ENCODE data around the gene PHKG1.
"Not testable (repeated sequence)": the region's sequence is repeated elsewhere in the genome, so short reads cannot be mapped to it uniquely, and the experiment has no call there.

PHKG1 gene

GRCh38 chr7:56092789-56093531 lies at the start of gene PHKG1:
PHKG1 (minus strand) TSS chr7:56092952; CDS start chr7:56088941, 4,011 bp downstream.
- DNase-seq, result peak; percentile 27

GRCh38 chr7:56131062-56131461 lies 38.3 kb upstream of the PHKG1 start:
- not testable (repeated sequence) for DNase-seq

DNA sequence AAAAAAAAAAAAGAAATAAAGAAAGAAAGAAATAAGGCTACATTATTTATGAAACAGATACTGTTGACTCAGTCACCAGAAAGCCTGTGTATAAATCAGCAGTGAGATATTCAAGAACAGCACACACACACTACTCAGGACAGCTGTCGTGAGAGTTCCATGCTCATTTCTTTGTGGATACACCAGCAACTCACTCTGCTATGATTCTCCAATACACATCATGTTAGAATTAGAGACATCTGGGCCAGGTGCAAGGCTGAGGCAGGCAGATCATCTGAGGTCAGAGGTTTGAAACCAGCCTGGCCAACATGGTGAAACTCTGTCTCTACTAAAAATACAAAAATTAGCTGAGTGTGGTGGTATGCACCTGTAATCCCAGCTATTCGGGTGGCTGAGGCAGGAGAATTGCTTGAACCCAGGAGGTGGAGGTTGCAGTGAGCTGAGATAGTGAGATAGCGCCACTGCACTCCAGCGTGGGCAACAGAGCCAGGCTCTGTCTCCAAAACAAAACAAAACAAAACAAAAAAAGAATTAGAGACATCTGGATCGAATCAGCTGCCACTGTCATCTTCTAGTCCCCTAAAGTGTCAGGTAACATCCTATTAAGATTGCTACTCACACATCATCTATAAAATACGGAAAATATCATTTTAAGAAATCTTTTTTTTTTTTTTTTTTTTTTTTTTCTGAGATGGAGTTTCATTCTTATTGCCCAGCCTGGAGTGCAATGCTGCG lies 34.7 kb upstream of the PHKG1 start:
- DNase-seq, result no peak

- no peak for DNase-seq
Observed at GRCh38 chr7:56125831-56126230, 33.1 kb upstream of the PHKG1 start.

GRCh38 chr7:56124981-56125380 lies 32.2 kb upstream of the PHKG1 start:
- no peak for DNase-seq

DNA sequence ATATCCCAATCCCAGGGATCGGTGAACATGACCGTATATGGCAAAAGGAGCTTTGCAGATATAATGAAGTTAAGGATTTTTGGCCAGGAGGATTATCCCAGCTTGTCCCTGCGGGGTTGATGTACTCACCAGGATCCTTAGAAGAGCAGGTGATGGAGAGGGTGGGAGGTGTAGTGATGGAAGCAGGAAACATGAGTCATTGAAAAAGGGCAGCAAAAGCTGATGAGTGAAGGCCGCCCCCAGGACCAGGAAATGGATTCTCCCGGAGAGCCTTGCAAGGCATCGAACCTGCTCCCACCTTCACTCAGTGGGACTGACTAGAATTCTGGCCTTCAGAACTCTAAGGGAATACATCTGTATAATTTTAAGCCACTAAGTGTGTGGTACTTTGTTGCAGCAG lies 28.7 kb upstream of the PHKG1 start:
- DNase-seq, result no peak

- DNase-seq, result no peak
Observed at GRCh38 chr7:56115852-56116538, 23.2 kb upstream of the PHKG1 start, which contains the start of gene NUPR2. NUPR2 (minus strand) TSS chr7:56116417; CDS start chr7:56116314, 103 bp downstream.

DNA sequence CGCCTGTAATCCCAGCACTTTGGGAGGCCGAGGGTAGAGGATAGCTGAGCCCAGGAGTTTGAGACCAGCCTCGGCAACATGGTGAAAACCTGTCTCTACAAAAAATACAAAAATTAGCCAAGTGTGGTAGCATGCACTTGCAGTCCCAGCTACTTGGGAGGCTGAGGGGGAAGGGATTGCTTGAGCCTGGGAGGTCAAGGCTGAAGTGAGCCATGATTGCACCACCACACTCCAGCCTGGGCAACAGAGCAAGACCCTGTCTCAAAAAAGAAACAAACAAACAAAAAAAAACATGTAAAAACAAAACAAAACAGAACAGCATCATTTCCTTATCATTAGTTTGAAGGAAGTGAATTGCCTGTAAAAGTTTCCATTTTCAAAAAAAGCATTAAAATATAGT lies 19.5 kb upstream of the PHKG1 start:
- not testable (repeated sequence) for DNase-seq

GRCh38 chr7:56110611-56111010 lies 17.9 kb upstream of the PHKG1 start:
- no peak for DNase-seq

DNA sequence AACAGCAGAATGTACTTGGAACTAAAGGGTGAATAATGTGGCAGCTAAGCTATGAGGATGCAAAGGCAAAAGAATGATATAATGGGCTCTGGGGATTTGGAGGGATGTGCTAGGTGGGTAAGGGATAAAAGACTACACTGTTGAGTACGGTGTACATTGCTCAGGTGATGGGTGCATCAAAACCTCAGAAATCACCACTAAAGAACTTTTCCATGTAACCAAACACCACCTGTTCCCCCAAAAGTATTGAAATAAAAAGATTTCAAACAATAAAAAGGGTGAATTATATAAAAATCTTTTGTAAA lies 15.2 kb upstream of the PHKG1 start:
- DNase-seq, result no peak

GRCh38 chr7:56106108-56107073 lies 13.6 kb upstream of the PHKG1 start, which contains the start of gene CHCHD2:
CHCHD2 (minus strand) TSS chr7:56106476; CDS start chr7:56106413, 63 bp downstream.
- peak; percentile 98 for DNase-seq

DNA sequence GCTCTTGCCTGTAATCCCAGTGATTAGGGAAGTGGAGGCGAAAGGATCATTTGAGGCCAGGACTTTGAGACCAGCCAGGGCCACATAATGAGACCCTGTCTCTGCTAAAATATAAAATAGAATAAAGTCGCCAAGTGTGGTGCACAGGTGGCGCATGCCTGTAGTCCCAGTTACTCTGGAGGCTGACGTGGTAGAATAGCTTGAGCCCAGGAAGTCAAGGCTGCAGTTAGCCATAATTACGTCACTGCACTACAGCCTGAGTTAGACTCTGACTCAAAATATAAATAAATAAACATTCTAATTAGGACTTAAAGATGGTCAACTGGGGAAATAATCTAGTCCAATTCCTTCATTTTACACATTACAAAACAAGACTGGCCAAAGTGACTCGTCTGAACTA lies 12.8 kb upstream of the PHKG1 start:
- peak; percentile 59 for DNase-seq

- not testable (repeated sequence) for DNase-seq
Observed at GRCh38 chr7:56104138-56104537, 11.4 kb upstream of the PHKG1 start.

- DNase-seq, result no peak
Observed at GRCh38 chr7:56099653-56100052, 6.9 kb upstream of the PHKG1 start.

DNA sequence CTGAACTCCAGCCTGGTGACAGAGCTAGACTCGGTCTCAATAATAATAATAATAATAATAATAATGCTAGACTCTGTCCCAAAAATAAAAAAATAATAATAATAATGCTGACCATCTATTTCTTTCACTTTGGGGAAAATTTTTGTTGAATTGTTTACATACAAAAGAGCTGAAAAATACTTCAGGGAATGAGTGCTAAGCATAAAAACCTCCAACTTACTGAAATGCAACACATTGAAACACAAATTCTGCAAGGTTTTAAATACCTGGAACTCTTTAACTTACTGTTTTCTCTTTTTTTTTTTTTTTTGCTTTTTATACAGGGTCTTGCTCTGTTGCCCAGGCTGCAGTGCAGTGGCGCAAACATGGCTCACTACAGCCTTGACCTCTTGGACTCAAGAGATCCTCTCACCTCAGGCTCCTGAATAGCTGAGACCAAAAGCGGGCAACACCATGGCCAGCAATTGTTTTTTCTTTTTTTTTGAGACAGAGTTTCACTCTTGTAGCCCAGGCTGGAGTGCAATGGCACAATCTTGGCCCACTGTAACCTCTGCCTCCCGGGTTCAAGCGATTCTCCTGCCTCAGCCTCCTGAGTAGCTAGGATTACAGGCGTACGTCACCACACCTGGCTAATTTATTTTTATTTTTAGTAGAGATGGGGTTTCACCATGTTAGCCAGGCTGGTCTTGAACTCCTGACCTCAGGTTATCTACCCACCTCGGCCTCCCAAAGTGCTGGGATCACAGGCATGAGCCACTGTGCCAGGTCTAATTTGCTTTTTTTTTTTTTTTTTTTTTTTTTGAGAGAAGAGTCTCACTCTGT lies 5.6 kb upstream of the PHKG1 start:
- DNase-seq, result not testable (repeated sequence)

DNA sequence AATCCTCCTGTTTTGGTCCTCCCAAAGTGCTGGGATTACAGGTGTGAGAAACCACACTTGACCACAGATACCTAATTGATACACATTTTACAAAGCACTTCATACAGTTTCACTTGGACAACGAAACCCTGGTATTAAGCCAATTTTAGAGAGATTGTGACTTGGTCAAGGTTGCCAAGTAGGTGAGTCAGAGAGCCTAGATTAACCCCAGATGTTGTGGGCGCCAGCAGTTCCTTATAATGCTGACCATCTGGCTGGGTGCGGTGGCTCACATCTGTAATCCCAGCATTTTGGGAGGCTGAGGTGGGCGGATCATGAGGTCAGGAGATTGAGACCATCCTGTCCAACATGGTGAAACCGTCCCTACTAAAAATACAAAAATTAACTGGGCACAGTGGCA lies 4.9 kb upstream of the PHKG1 start:
- DNase-seq, result peak; percentile 12

GRCh38 chr7:56092388-56092787 lies 364 bp downstream of the PHKG1 start:
- DNase-seq, result not testable (repeated sequence)

DNA sequence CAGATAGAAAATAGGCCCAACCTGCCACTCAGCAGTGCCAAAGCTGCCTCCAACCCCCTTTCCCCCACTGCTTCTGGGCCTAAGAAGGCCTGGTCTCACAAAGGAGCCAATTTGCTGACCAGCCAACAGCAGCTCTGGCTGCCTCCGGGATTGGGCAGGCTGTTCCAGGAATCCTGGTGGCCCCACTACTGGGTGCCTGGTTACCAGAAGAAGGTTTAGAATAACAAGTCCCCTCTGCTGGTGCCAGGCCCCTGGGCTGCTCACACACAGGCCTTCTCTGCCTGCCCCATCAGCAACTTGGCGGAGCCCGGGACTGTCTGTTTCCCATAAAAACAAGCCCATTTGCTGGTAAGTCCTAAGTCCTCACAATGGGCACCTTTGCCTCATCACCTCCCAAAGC lies 1.2 kb downstream of the PHKG1 start:
- no peak for DNase-seq

DNA sequence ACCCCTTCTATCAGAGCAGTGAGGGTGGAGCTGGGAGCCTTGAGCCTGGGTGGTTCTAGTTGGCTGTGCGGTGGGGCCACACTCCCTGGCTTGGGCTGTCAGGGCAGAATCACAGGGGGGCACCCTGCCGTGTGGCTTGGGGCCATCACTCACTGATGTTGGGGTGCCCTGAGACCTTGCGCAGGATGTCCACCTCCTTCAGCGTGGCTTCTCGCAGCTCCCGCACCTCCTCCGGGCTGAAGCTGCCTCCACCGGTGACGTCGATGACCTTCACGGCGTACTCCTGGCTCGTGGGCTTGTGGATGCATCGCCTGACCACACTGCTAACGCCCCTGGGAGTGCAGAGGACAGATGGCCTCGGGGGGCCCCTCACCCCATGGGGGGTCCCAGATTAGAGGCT lies 5.3 kb downstream of the PHKG1 start:
- no peak for DNase-seq

DNA sequence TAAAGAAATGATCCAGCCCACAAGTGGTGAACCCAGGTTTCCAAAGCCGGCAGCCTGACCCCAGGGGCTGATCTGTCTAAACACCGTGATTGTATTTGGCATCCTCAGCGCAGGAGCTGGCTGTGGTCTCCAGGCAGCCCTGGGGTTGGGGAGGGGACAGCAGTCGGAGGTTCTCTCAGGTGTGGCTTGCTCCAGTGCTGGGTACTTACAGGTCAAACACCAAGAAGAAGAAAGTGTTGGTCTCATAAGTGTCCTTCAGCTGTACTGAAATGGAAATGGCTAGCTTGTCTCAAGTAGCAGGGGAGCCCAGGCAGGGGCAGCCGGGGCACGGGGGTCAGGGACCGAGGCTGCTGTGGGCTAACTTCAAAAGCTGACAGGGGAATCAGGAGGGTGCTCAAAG lies 6.0 kb downstream of the PHKG1 start:
- no peak for DNase-seq

DNA sequence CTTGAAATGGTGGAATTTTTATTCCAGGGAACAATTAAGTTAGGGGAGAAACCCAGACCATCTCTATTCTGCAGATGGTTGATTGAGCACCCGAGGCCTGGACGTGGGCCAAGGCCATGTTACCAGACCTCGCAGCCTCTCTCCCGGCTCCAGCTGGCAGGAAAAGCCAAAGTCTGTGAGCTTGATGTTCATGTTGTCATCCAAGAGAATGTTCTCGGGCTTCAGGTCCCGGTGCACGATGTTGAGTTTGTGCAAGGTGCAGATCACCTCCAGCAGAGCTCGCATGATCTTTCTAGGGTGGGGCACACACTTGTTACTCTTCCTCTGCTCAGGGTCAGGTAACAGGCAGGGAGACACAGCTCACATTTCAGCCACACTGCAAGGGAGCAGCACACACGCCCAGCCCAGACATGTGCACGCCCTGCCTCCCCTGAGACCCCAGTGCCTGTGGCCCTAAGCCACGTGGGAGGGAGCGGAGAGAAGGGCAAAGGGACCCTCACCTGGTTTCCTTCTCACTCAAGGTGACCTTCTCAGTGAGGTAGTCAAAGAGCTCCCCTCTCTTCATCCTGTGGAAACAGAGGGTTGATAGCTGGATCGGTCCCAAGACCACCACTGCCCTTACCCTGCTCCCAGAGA lies 9.5 kb downstream of the PHKG1 start:
- no peak for DNase-seq

All from eye (tissue), 1 donor.